SIG-M5 (cell line): ENCODE data around the gene MRPS12.

Experiments used
- DNase-seq: peaks from one replicate; lab custom pipeline; 2025; lab: John Stamatoyannopoulos, UW

MRPS12 gene

GRCh38 chr19:38911388-38912001 is 19.2 kb upstream of the MRPS12 start:
- DNase-seq, result no peak

DNA sequence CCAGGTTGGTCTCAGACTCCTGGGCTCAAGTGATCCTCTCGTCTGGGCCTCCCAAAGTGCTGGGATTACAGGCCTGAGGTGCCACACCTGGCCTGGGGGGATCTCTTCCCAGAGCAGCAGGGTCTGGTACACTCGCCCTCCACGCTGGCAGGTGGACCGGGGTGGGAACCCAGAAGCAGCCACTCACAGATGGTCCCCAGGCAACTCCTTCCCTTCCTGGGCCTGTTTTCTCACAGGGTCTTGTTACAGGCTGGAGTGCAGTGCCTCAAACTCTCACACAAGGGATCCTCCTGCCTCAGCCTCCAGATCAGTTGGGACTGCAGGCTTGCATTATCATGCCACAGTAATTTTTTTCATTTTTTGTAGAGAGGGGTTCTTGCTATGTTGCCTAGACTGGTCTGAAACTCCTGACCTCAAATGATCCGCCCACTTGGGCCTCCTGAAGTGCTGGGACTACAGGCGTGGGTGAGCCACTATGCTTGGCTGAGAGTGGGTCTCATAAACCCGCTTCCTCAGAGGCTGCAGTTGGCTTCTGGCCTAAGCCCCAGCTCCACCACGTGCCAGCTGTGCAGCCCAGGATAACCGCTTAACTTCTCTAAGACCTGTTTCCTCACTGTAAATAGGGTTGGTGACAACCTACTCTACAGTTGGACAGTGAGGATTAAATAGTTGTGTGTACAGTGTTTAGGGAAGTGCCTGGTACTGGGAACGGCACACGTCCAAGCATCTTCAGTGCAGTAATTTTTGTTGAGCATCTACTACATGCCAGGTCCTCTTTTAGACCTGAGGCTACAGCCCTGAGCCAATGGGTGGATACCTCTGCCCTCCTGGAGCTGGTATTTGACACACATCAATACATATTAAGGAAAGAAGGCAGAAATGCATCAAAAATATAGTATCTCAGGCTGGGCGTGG is 17.9 kb upstream of the MRPS12 start:
- no peak for DNase-seq

DNA sequence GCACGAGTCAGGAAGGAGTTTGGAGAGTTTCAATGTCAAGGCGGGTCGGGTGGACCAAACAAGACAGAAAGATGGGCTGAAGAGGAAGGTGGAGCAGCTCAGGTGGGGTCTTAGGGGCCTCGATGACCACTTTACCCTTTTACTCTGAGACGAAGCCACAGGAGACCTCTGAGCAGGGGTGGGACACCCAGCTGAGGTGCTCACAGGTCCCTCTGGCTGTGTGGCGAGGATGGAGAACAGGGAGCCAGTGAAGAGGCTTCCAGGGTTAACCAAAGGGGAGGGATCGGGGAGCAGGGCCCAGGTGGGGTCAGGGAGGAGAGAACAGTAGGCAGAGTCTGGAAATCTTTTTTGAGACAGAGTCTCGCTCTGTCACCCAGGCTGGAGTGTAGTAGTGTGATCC is 16.8 kb upstream of the MRPS12 start:
- DNase-seq, result no peak

- DNase-seq, result no peak
Measured at GRCh38 chr19:38915329-38916321, 15.1 kb upstream of the MRPS12 start.

DNA sequence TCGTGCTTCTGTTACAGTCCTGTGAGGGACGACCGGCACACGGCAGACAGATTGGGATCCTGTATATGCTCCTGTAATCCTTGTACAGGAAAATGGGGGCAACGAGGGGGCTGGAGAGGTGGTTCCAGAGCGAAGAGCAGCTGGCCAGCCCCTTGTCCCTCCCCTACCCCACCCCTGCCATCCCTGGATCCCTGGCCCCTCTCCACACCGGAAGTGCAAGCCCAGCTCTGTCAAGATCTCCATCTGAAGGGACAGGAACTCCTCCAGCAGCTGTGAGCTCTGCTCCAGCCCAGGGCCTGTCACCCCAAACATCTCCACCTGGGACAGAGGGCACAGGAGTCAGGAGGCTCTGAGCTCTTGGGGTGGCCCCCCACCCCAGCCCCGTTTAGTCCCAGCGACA is 13.2 kb upstream of the MRPS12 start:
- DNase-seq, result no peak

GRCh38 chr19:38917921-38918491 is 12.7 kb upstream of the MRPS12 start:
- DNase-seq, result no peak

DNA sequence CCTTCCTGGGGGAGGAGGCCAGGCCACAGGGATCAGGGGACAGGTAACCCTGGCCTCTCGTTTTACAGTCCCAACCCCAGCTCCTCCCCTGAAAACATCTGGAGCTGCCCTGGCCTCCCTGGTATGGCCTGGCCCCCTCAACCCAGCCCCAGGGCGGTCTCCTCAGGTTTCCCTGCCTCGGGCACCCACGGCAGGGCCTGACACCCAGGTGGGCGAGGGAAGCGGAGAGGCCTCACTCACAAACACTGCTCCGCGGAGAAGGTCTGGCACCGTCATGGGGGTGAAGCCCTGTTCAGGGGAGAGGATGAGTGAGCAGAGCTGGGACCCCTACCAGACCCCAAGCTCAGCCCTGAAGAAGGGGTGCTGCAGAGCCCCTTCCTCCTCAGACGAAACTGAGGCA is 12.2 kb upstream of the MRPS12 start:
- DNase-seq, result no peak

DNA sequence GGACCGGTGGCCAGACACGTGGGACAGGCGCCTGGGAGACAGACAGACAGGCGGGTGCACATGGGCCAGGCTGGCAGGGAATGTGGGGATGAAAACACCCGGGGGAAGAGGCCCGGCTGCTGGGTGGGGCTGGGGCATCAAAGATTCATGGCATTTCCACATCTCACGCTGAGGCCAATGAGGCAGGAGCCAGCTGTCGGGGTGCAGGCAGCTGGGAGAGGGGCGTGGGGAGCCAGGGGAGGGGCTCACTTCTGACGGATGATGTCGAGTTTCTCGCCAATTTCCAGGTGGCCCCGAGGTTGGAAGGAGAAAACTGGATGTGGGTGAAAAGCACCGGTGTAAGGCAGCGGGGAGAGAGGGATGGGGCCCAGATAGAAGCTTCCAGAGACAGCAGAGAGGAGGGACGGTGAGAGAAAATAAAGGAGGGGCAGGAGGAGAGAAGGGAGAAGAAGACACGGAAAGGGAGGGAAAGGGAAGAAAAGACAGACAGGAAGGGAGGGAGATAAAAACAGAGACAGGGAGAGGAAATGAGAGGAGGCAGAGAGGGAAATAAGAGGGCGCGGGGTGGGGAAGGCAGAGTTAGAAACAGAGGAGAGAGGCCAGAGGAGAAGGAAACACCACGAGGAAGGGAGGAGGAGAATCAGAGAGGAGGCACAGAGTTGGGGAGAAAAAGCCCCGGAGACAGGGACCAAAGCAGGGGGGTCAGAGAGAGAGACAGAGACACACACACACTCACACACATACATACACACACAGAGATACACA is 10.7 kb upstream of the MRPS12 start:
- DNase-seq, result no peak

GRCh38 chr19:38920602-38921419 is 9.9 kb upstream of the MRPS12 start:
- no peak for DNase-seq

DNA sequence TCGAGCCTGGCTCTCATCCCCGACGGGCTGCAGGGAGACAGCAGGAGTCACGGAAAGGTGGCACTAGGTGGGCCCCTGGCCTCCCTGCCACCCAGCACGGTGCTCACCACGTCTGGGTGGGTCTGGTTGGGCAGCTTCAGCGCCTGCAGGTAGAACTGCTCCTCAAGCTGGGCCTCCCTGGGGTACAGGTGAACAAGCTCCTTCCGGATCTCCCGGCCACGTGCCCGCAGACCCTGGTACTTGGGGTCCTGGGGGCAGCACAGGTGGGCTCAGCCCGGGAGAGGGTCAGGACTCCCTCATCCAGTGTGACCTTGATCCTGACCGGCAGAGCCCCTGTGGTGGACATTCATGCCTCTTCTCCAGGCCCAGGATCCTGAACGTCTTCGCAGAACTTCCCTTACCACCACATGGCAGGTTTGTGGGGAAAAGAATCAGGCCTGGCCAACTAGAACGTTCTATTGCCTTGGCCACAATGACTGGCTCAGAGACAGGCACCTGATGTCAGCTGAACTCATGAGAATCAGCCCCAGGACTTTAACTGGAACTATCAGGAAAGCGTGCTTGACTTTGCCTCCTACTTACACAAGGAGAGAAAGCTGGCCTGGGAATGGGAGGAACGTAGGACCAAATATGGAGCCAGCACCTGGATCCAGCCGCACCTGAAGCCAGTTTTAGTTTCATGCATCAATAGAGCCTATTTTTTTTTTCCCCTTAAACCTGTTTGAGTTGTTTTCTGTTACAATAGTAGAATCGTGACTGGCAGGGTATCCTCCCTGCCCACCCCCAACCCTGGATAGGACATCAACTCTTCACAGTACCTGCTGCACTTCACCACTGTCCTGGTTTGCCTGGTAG is 9.1 kb upstream of the MRPS12 start:
- no peak for DNase-seq

DNA sequence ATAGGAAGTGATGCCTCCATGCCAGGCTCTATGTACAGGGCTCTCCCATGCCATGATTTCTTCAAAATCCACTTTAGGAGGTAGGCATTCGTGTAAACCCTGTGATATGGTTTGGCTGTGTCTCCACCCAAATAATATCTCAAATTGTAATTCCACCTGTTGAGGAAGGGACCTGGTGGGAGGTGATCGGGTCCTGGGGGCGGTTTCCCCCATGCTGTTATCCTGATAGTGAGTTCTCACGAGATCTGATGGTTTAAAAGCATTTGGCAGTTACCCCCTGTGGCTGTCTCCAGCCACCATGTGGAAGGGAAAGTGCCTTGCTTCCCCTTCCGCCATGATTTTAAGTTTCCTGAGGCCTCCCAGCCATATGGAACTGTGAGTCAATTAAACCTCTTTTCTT is 8.3 kb upstream of the MRPS12 start:
- DNase-seq, result no peak

GRCh38 chr19:38924388-38924787 is 6.4 kb upstream of the MRPS12 start:
- no peak for DNase-seq

- DNase-seq, result no peak
Measured at GRCh38 chr19:38928391-38929001, 2.2 kb upstream of the MRPS12 start.

GRCh38 chr19:38929929-38930775 is 592 bp upstream of the MRPS12 start, which contains the start of gene SARS2:
TSS of gene SARS2 (minus strand) at chr19:38930763. CDS start at chr19:38930736, 27 bp downstream.
- DNase-seq, result peak; percentile 53

DNA sequence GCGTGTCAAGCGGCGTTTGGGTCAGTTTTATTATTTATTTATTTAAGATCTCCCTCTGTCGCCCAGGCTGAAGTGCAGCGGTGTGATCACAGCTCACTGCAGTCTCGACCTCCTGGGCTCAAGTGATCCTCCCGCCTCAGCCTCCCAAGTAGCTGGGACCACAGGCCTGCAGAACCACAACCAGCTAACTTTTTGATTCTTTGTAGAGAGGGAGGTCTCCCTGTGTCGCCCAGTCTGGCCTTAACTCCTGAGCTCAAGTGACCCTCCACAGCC is 713 bp downstream of the MRPS12 start:
- no peak for DNase-seq

GRCh38 chr19:38932425-38933179 is 1.9 kb downstream of the MRPS12 start:
- no peak for DNase-seq

DNA sequence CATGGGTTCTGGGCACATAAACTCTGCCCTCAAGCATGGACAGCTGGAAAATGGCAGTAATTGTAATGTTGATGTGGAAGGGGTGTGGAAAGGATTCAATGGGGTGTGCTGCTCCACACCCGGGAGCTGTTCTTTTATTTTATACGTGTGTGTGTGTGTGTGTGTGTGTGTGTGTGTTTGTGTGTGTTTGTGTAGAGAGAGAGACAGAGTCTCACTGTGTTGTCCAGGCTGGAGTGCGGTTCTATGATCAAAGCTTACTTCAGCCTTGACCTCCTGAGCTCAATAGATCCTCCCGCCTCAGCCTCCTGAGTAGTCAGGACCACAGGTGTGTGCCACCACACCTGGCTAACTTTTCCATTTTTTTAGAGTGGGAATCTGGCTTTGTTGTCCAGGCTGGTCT is 2.8 kb downstream of the MRPS12 start:
- no peak for DNase-seq
